Skeletal muscle tissue (tissue), 4 donors: ENCODE results near the gene ABCF3. TPM values are rescaled to one million over a fixed set of nuclear protein-coding genes. Genes with fewer than 3 reads are reported as not detected.

Source experiments
- H3K27ac ChIP-seq: one replicate; pipeline ENCODE4 v1.7.0; 2013; ENCODE audit warnings: mild to moderate bottlenecking, low read depth, low read length, inconsistent platforms
- H3K27me3 ChIP-seq, 3 donors: one replicate each; pipeline ENCODE4 v1.7.0; 2013; ENCODE audit warnings: low read length in 3 of 3; ENCODE audit not compliant: control insufficient read depth in 3 of 3, insufficient read depth in 3 of 3
- H3K36me3 ChIP-seq, 3 donors: one replicate each; pipeline ENCODE4 v1.7.0; 2013; ENCODE audit warnings: low read length in 3 of 3; ENCODE audit not compliant: control insufficient read depth in 3 of 3, insufficient read depth in 3 of 3
- H3K4me1 ChIP-seq, 3 donors: one replicate each; pipeline ENCODE4 v1.7.0; 2013; ENCODE audit warnings: low read length in 3 of 3, mild to moderate bottlenecking in 3 of 3; ENCODE audit not compliant: control insufficient read depth in 3 of 3, insufficient read depth in 3 of 3
- H3K4me3 ChIP-seq, 3 donors: one replicate each; pipeline ENCODE4 v1.7.0; 2013; ENCODE audit warnings: low read length in 3 of 3
- H3K9ac ChIP-seq, 3 donors: one replicate each; pipeline ENCODE4 v1.7.0; 2013; ENCODE audit warnings: low read length in 3 of 3, mild to moderate bottlenecking in 3 of 3, moderate library complexity in 2 of 3, low read depth in 1 of 3
- H3K9me3 ChIP-seq, 3 donors: one replicate each; pipeline ENCODE4 v1.7.0; 2013; ENCODE audit warnings: low read length in 3 of 3; ENCODE audit not compliant: control insufficient read depth in 3 of 3
- total RNA-seq: library from RNA; depleted of rRNA; stranded (reverse); fragments of >200 nt; gene quantifications from one replicate; pipeline ENCODE4 v1.2.3, GENCODE V29; 2014
- donor health status: Osteomylitis.

The ABCF3 gene
- total RNA-seq, 1 donor from 2014 or later: 45.9 TPM

DNA sequence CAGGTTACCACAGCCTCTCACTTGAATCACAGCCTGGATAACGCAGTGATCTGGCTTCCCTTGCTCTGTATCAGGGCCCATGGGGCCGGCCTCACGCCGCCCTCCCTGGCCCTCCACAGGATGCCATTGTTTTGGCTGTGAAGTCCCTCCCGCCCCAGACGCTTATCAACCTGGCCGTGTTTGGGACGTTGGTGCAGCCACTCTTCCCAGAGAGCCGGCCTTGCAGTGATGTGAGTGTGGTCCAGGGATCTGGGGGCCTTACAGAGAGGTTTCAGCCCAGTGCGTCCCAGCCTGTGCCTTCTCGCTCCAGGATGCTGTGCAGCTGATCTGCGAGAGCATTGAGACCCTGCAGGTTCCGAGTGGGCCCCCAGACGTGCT is 50.0 kb downstream of the ABCF3 start:
- Histone ChIP-seq H3K9ac (no peak overlapping the region), H3K27ac (no peak overlapping the region), H3K27me3 (peaks cover 28 to 50% (median 29%) of the 10 kb centered on the region in 3 donors), H3K4me1 (no peaks in the 10 kb centered on the region), H3K4me3 (no peak overlapping the region), H3K36me3 (no peaks in the 10 kb centered on the region), H3K9me3 (no peaks in the 10 kb centered on the region)

DNA sequence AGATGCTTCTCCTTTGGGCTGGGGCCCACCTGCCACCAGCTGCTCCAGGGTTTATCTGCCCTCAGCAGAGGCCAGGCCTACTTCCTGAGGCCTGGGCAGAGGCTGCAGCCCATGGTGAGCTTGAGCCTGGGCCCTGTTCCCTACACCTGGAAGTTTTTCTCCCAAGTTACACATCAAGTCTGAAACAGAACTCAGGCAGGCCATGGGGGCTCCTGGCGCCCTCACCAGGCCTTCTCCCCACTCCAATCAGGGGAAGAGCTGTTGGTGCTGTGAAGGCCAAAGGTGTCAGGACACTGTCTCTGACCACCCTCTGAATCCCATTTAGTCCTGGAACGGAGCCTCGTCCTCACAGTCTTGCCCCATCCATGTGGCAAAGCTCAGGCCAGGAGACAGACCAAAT is 50.6 kb downstream of the ABCF3 start:
- Histone ChIP-seq H3K36me3 (no peaks in the 10 kb centered on the region), H3K4me1 (peaks cover 0 to under 1% (median 0%) of the 10 kb centered on the region in 3 donors), H3K4me3 (no peak overlapping the region), H3K27ac (no peak overlapping the region), H3K9me3 (no peaks in the 10 kb centered on the region), H3K9ac (no peak overlapping the region), H3K27me3 (peaks cover 22 to 44% (median 23%) of the 10 kb centered on the region in 3 donors)

DNA sequence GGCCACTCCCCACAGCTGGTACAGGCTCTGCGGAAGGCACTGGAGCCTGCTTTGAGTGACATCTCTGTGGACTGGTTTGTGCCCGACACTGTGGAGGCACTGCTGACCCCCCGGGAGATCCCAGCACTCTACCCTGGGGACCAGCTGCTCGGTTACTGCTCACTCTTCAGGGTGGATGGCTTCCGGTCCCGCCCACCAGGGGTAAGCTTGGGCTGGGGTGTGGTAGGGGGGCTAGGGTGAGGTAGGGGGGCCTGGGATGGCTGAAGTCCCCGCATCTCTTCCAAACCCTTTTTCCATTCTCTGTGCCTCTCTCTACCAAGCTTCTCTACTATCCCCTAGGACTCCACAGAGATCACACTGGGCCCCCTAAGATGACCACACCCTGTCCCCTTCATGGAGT is 51.2 kb downstream of the ABCF3 start:
- H3K9me3 ChIP-seq: no peaks in the 10 kb centered on the region
- H3K4me3 ChIP-seq: no peak overlapping the region
- H3K4me1 ChIP-seq: peaks cover 0 to 5% (median 0%) of the 10 kb centered on the region in 3 donors
- H3K9ac ChIP-seq: no peak overlapping the region
- peaks cover 2 to 4% (median 3%) of the 10 kb centered on the region in 3 donors for H3K36me3 ChIP-seq
- H3K27me3 ChIP-seq: peaks cover 17 to 38% (median 18%) of the 10 kb centered on the region in 3 donors
- no peak overlapping the region for H3K27ac ChIP-seq

DNA sequence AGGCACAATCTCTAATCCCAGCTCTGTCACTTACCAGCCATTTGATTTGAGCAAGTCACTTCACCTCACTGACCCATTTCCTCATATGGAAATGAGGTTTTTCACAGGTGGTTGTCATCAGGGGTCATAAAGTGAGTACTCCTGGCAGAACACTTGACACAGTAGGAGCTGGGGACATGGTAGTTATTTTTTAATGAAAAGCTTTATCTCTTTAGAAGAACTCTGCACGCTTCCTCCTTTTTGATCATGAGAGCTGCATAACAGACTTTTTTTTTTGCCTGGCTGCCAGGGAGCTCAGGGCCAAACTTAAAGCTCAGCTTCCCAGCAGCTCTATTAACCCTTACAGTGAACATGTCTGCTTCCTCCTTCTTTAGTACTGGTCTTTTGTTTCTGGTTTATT is 51.8 kb downstream of the ABCF3 start:
- H3K36me3 ChIP-seq: peaks cover 8 to 10% (median 9%) of the 10 kb centered on the region in 3 donors
- no peaks in the 10 kb centered on the region for H3K9me3 ChIP-seq
- H3K4me3 ChIP-seq: no peak overlapping the region
- H3K9ac ChIP-seq: no peak overlapping the region
- no peak overlapping the region for H3K27ac ChIP-seq
- H3K4me1 ChIP-seq: peaks cover 0 to 5% (median 0%) of the 10 kb centered on the region in 3 donors
- peaks cover 12 to 32% (median 14%) of the 10 kb centered on the region in 3 donors for H3K27me3 ChIP-seq

DNA sequence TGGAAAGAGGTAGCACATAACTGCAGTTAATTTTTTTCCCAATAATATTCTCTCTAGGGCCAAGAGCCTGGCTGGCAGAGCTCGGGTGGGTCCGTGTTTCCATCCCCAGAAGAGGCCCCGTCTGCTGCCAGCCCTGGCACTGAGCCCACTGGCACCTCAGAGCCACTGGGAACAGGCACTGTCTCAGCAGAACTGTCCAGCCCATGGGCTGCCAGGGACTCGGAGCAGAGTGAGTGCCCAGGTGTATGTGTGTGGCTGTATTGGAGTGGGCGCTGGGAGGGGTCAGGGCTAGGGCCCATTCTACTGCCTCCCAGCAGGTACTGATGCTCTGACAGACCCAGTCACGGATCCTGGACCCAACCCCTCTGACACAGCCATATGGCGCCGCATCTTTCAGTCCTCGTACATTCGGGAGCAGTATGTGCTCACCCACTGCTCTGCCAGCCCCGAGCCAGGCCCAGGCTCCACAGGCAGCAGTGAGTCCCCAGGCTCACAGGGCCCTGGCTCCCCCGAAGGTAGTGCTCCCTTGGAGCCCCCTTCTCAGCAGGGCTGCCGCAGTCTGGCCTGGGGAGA is 52.3 kb downstream of the ABCF3 start:
- peaks cover 0 to 5% (median 0%) of the 10 kb centered on the region in 3 donors for H3K4me1 ChIP-seq
- peaks cover 11 to 15% (median 13%) of the 10 kb centered on the region in 3 donors for H3K36me3 ChIP-seq
- H3K9me3 ChIP-seq: no peaks in the 10 kb centered on the region
- H3K4me3 ChIP-seq: no peak overlapping the region
- peaks cover 8 to 27% (median 9%) of the 10 kb centered on the region in 3 donors for H3K27me3 ChIP-seq
- no peak overlapping the region for H3K27ac ChIP-seq
- H3K9ac ChIP-seq: no peak overlapping the region

DNA sequence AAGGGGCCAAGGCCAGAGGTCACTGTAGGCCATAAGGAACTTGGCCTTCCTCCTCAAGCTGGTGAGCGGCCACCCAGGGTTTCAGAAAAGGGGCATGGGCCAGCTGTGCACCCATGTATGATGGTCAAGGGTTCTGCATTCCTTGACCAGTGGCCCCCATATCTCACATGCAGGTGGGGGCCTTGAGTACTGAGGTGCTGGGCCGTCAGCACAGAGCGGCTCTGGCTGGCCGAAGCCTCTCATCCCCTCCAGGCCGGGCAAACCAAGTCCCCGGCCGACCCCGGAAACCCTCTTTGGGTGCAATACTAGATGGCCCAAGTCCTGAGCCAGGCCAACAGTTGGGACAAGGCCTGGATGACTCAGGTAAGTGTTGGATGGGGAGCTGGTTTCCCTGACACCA is 53.2 kb downstream of the ABCF3 start:
- H3K9me3 ChIP-seq: no peaks in the 10 kb centered on the region
- peaks cover 5 to 24% (median 7%) of the 10 kb centered on the region in 3 donors for H3K27me3 ChIP-seq
- H3K4me1 ChIP-seq: peaks cover 0 to 5% (median 0%) of the 10 kb centered on the region in 3 donors

DNA sequence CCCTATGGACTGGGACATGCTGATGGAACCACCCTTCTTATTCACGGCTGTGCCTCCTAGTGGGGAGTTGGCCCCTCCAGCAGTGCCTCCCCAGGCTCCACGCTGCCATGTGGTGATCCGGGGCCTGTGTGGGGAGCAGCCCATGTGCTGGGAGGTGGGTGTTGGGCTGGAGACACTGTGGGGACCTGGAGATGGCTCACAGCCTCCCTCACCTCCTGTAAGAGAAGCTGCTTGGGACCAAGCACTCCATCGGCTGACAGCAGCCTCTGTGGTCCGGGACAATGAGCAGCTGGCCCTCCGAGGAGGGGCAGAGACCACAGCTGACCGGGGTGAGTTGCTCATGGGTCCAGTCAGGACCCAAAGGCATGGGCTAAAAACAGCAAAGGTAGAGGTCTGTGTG is 53.7 kb downstream of the ABCF3 start:
- Histone ChIP-seq H3K9me3 (no peaks in the 10 kb centered on the region), H3K9ac (no peak overlapping the region), H3K27me3 (peaks cover 5 to 24% (median 7%) of the 10 kb centered on the region in 3 donors), H3K4me1 (peaks cover 0 to 5% (median 0%) of the 10 kb centered on the region in 3 donors), H3K36me3 (peaks cover 25 to 29% (median 27%) of the 10 kb centered on the region in 3 donors), H3K27ac (no peak overlapping the region), H3K4me3 (no peak overlapping the region)

More for the DNA sequence above, 53.2 kb downstream of the ABCF3 start:
- Histone ChIP-seq H3K9ac (no peak overlapping the region), H3K36me3 (peaks cover 20 to 24% (median 22%) of the 10 kb centered on the region in 3 donors), H3K27ac (no peak overlapping the region), H3K4me3 (no peak overlapping the region)

DNA sequence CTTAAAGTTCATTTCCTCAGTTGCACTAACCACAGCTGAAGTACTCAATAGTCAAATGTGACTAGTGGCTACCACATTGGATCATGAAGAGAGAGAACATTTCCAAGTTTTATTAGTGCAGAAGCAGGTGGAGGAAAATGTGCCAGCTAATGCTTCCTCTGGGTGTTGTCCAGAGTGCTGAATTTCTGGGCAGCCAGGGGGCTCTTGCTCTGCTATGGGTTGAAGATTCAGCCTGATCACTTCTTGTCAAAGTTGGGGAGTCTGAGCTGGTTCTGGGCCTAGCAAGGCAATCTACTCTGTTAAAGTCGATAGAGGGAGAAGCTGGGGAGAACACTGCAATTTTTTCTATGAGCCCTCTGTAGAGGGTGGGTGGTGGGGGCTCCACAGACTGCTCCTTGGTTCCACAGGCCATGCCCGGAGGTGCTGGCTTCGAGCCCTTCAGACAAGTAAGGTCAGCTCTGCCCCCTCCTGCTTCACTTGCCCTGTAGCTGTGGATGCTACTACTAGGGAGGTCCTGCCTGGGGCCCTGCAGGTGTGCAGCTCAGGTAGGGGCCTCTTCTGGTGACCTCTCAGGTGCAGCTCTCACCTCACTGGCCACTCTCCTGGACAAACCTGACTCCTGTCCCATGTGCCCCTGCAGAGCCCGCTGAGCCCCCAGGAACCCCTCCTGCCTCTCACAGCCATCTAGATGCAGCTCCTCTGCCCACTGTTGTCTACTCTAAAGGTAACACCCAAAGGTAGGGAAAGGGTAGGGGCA is 54.6 kb downstream of the ABCF3 start:
- Histone ChIP-seq H3K9ac (no peak overlapping the region), H3K27ac (no peak overlapping the region), H3K36me3 (peaks cover 34 to 38% (median 36%) of the 10 kb centered on the region in 3 donors), H3K4me1 (peaks cover 0 to 5% (median 0%) of the 10 kb centered on the region in 3 donors), H3K4me3 (no peak overlapping the region), H3K9me3 (no peaks in the 10 kb centered on the region), H3K27me3 (peaks cover 5 to 24% (median 7%) of the 10 kb centered on the region in 3 donors)

DNA sequence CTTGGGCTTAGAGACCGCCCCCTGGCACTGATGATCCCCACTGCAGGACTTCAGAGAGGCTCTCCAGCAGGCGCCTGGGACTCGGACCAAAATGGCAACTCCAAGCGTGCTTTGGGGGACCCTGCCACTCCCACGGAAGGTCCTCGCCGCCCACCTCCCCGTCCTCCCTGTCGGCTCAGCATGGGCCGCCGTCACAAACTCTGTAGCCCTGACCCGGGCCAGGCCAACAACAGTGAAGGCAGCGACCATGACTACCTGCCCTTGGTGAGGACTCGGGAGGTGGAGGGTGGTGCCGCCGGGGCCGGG is 55.1 kb downstream of the ABCF3 start:
- H3K27ac ChIP-seq: no peak overlapping the region
- H3K4me1 ChIP-seq: peaks cover 0 to 5% (median 0%) of the 10 kb centered on the region in 3 donors
- peaks cover 5 to 24% (median 7%) of the 10 kb centered on the region in 3 donors for H3K27me3 ChIP-seq
- no peaks in the 10 kb centered on the region for H3K9me3 ChIP-seq
- H3K4me3 ChIP-seq: no peak overlapping the region
- no peak overlapping the region for H3K9ac ChIP-seq
- H3K36me3 ChIP-seq: peaks cover 35 to 39% (median 39%) of the 10 kb centered on the region in 3 donors
